HG03378 (cell line): ENCODE data around the gene RAB8B.

ENCODE experiments used
- ATAC-seq: cut with Tn5 transposase; IDR thresholded peaks from one replicate; pipeline ENCODE4 v1.9.1; 2021; ENCODE audit warnings: mild to moderate bottlenecking, moderate library complexity; ENCODE audit not compliant: unreplicated experiment

The RAB8B gene

DNA sequence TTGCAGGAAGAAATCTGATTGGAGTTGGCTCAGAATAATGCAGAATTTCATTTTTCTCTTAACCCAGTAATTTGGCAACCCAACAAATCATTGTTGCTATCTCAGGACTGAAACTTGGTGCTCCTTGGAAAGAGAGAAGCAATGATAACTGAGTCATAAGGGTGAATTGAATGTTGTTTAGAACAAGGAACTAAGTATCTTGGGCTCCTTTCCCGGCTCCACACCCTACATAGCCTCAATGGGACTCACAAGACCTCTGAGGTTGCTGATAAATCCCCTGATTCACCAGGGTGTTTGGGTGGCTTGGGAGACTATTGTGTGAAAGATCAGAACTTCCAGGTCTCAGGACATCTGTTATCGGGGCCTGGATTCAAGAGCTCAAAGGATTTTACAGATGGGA, 7.8 kb upstream of the RAB8B start:
- no peak for ATAC-seq

DNA sequence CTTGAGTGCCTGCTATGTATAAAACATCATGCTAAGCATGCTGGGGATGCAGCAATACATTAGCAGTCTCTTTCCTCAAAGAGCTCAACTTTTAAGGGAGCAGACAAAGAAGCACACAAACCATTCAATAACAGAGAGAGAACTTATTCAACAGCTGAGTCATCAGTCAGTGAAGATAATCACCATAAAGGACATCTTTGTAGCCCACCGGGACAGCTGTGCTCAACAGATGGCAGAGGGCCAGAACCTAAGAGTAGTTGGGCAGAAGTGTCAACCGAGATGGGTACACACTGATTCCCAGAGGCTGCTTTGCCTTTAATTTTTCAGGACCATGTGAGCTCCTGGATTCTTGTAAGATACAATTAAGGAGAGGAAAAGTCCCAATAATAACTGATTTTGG, 4.2 kb upstream of the RAB8B start:
- ATAC-seq: no peak

DNA sequence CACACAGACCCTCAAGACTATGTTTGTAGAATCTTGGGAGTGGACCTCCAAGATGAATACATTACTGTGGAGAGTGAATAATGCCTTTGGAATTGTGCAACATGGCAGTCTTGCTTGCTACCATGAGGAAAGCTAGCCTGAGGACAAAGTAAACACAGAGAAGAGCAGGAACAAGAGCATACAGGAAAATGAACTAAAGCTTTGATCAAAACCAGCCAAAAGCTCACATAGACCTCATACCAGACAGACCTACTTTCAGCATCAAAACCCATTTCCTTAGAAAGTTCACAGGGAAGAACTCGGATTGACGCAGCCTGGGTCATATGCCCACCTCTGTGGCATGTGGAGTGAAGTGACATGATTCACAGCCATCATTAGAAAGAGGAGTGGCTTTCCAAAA, 3.3 kb upstream of the RAB8B start:
- ATAC-seq: no peak

DNA sequence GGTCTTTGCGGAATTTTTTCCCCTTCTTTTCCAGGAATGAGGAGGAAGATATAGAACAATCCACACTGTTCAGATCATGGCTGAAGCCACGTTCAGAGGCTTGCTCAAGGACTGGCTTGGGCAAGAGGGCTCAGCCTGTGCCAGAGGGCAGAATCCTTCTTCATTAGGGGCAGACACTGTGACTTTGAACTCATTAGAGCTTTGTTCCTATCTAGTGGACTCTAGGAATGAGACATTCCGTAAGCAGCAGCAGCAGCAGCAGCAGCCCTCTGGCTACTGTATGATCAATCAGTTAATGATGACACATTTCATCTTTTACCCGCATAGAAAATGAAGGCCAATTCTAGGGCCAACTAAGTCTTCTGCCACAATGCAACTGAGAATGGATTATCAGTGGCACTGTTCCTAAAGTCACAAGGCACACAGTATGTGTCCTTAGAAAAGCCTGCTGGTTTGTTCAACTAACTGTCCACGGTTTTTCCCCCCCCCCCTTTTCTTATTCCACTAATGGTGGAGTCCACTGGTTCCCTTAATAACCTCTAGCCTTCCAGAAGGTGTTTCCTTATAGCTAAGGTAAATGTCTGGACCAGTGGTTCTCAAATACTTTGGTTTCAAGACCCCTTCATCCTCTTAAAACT, 1.7 kb upstream of the RAB8B start:
- ATAC-seq: no peak

DNA sequence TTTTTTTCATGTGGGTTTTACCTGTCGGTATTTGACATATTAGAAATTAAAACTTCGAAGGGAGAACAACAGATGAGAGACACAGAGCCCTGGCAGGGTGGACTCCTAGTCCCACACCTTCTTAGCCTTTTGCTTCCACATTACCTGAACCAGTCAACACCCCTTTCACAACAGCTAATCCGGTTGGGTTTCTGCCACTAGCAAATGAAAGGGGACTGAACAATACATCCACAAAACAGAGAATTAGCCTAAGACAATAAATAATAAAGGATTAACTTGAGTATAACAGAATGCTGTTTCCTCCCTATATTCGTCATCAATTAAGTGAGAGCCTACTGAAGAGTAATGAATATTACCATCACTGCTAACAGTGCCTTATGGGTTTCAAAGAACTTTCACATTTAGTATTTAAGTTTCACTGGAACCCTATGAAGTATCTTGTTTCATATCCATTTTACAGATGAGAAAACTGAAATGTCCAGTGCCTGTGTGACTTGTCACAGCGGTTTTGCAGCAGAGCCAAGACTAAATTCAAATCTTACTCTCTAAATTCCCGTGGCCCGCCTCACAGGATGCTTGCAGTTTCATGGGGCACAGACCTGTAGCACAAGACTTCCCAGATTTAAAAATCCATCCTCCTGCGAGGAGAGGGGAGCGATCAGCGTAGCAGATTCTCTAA, 1.0 kb upstream of the RAB8B start:
- no peak for ATAC-seq

DNA sequence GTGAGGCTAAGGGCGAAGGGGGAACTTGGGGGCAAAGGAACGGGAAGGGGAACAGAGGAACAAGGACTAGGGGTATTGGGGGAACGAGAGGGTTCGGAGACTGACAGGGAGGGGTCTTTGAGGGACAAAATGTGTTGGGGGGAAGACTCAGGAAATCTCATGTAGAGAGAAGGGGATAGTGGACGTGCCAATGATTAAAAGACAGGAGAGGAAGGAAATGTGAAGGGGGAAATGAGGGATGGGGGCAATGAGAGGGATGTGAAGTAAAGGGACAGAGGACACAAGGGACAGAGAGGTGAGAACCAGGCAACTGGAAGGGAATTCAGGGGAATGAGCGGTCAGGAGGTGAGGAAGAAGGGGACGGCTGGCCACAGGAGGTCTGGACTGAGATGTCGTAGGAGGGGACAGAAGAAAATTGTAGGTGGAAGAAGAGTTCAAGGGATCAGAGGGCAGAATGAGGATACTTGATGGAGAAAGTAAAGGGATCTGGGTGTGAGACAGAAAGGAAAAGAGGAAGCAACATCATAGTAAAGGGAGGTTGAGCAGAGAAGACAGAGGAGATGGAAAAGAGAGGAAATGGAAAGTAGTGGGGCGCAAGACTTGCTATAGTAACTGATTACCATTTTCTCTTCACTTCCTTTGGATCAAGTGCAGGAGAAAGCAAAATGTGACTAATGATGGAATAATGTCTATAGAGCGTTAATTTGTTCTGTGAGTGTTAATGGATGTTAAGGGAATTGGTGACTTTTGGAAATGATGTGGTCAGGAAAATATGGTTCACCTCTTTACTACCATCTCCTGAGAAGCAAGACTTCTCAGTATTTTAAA, 749 bp downstream of the RAB8B start:
- no peak for ATAC-seq

DNA sequence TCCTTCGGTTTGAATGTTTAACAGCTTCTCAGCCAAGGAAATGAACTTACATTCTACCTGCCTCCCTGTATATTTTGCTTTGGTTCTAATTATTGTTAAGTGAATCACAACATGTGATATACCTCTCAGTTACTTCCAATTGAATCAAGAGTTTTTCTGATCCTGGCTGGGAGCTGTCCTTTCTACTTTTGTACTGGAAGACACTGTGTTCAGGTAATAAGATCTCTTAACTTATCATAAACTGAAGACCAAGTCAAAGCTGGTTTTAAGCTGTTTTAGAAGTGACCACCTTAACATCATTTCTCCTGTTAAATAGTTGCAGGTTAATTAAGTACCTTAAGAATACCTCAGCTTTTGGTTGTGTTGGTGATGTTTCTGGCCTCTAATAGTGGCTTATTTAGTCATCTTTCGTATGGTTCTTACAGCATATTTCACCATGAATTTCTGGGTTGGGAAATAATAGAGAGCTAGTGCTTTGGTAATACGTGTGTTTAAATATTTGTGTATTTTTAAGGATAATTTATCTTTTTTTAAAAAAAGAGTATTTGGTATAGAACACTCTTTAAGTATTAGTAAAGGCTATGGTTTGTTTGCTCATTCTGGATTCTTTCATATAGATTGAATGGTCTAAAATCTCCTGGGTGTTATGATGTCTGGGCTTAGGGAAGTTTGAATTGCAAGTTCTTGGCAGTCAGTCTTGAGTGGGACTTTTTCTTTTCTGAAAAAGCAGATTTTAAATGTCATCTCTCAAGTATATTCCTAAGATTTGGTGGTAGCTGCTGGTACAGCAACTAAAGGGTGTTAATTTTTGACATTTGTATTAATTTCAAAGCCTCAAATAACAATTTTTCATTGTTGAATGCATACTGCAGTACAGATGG, 1.6 kb downstream of the RAB8B start:
- ATAC-seq: no peak

DNA sequence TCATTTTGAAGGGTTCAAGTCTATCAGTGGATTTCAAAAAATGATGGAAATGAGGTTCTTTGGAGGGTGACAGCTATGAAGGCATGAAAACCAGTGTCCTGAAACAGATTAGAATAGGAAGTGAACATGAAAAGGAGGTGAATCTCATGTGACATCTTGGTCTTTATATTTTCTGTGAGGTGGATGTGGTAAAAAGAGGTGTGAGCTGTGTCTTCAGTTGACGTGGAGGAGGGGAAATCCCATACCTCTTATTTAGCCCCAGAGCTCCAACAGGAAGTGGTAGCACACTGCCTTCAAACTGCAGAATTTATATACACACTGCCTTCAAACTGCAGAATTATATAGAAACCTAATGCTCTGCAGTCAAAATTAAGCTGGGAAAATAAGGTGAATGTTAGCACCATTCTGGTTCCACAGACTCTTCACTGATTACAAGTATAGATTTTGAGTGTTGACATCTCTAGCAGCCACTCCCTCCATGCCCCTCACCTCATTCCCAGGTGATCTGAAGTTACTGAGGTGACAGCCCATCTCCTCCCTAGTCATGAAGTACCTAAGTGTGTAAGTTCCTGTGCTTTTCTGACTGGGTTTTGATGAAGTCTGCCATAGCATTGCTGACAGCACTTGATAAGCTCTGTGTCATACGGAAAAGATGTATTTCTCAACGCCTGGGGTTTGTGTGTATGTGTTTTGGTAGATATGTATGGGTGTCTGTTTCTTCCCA, 2.7 kb downstream of the RAB8B start:
- peak; percentile 46 for ATAC-seq

DNA sequence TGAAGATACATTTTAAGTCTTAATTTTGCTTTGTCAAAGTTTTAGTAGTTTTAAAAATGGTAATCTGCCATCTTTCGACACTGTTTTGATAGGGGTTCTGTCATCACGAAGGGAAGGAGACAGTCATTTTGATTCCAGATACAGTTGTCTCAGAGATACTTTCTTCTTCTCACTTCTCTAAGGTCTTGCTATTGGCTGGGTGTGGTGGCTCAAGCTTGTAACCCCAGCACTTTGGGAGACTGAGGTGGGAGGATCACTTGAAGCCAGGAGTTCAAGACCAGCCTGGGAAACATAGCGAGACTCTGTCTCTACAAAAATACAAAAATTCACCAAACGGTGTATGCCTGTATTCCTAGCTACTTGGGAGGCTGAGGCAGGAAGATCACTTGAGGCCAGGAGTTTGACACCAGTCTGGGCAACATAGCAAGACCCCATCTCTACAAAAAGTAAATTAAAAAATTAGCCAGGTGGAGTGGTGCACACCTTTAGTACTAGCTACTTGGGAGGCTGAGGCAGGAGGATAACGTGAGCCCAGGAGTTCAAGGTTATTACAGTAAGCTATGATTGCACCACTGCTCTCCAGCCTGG, 3.3 kb downstream of the RAB8B start:
- no peak for ATAC-seq

DNA sequence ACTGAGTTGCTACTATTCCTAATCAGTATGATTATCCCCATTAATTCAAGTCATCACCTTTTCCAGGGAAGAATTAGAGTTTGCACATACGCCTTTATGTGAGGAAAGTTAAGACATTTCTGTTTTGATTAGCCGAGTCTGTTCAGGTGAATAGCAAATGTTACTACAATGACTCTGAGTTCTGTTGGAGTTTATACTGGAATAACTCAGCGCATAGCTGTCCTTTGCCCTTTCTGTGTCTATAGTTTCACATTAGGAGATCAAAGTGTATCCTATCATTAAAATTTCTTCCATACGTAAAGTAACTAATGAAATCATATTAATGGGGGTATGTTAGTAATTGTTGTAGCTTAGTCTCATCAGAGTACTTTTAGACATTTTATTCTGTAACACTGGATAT, 4.9 kb downstream of the RAB8B start:
- no peak for ATAC-seq

DNA sequence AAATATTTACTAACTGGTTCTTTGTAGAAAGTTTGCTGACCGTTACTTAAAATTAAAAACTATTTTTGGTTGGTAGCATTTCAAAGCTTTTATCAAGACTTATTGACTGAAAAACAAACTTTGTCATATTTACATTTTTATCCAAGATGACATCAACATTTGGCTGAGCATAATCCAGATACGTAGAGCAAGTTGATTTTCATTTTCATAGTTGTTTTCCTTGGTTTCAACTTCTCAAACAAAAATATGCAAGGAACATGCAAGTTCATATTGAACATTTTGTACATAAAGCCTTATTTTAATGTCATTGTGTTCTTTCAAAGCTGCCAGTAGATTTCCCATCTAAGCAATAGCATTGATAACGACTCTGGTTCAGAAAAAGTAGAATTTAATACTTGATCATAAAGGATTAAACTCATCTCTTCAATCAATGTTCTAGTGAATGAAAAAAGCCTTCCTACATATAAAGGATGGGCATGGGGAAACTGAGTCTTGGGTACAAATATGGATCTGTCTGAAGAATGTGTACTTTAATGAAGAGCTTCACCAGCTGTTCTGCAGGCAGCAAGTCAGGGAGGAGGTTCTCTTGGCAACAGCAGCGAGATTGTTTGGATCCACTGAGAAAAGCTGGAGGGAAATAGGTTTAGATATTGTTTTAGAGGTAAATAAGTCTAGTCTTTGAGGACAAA, 5.6 kb downstream of the RAB8B start:
- ATAC-seq: no peak

DNA sequence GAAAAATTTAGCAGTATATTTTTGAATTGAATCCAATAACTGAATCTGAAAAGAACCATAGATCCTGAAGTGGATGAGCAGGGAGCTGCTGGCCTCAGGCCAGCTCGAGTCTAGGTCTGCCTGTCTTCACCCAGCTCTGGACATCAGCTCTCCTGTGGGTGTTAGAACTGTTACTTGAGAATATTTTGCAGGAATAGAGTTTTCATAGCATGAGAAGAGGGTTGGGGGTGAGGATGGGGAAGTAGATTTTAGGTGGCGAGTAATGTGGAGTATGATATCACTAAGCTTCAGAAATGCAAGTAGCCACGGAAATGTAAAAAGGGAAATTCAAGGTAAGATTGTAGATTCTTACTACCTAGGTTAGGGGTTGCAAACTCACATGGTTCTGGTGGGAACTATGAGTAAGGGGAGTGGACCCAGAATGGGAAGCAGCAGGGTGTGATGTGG, 6.2 kb downstream of the RAB8B start:
- ATAC-seq: no peak

DNA sequence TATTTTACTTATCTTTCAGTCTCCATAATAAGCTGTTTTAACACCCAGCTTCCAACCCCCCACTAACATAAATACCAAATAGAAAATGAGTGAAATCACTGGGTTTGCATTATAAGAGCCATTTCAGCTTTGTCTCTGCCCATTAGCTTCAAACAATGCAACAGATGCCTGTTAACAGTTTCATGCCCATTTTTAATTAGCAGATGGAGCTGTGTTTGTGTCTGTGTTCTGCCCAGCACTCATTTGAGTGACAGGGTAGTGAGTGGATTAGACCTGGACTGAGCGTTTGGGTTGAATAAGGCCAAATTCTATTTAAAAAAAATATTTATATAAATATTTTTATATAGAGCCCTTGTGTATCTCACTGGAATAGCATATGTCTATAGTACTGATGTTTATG, 7.4 kb downstream of the RAB8B start:
- ATAC-seq: no peak

DNA sequence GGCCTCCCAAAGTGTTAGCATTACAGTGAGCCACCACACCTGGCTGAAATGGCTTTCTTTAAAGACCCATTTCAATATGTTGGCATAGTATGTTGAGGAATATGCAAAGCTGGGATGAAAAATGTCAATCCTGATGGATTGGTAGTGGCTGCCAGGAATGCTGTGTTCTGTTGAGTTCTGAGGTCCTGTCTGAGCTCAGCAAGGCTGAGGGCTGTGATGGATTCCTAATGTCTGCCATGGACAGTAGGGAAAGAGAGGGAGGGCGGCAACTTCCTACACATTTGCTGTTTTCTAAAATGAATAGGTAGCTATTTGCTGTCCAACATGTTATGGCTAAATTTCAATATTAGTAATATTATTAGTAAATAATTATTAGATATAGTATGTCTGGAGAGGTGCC, 8.2 kb downstream of the RAB8B start:
- ATAC-seq: no peak

DNA sequence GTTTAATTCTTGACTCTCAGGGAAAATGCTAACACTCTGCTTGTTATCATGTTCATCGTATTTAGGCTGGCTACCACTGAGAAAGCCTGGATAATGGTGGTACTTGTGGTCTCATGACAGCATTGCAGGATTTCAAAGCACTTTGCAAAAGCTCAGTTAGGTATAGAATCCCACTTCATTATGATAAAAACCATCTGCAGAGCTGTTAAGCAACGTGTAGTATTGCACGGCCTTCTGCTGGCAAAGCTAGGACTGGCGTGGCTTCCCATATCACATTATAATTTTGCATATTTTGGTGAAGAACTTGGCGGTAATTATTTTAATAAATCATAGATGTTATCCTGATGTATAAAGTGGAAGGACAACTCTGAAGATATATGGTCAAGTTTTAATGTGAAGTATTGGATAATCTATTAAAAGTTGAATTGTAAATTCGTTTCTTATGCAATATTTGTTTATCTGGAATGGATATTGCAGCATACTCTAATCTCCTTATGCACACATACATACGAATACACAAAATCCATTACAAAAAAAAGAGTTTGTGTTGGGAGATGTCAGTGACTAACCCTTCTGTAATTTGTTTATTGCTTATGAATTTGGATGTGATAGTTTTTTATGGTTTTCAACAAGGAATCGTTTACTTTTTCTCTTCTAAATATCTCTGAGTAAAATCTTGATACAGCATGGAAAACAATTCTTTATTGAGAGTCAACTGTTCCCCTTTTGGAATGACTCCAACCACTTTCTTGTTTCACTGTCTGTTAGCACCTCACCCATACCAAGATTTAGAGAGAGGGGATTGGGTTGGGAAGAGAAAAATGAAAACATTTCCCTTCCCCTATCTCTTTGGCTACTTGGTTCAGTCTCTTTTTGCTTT, 9.2 kb downstream of the RAB8B start:
- ATAC-seq: no peak

DNA sequence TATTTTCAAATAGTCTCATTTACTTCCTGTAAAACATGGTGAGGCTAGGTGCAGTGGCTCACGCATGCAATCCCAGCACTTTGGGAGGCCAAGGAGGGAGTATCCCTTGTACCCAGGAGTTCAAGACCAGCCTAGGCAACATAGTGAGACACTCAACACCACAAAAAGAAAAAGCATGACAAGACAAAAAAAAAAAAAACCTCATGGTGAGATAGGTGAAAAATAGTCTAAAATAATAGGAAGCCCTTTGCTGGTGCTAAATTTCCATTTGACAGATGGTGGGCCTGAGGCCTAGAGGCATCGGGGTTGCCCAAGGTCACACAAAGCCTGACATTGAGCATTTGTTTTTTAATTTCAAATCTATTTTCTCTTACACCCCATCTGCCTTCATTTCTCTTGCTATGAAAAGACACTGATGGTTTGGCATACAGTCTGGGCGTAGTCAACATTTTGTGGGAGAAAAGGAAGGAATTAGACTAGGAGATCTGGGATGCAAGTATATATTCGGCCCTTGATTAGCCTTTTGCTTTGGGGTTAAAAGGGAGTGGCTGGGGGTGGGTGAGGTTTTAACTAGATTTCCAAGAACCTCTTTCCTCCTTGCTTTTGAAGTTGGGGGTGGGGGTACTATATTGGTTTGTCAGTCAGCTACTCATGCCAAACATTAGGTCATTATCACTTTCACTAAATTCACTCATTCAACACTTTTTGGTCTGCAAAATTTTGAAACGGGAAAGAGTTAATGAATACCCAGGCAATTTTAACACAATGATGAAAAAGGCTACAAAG, 11.3 kb downstream of the RAB8B start:
- ATAC-seq: no peak

DNA sequence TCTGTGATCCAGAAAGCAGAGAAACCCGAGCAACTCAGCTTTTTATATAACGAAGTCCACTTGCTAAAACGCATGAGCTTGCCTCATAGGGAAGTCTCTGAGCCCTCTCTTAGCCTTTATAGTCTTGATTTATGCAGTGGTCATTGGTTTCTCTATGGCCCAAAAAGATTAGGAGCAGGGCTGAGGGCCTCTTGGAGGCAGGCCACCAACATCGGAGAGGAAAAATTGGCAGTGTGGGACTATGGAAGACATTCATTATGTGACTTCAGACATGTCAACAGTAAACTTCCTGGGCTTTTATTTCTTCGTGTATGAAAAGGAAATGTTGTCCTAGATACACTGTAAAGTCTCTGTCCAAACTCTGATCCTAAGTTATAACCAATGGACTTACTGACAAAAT, 13.5 kb downstream of the RAB8B start:
- no peak for ATAC-seq
